Lower leg skin (tissue), 4 donors: Measurements from ENCODE around the gene SOWAHD. TPM values are rescaled to one million over a fixed set of nuclear protein-coding genes. Genes with fewer than 3 reads are reported as not detected.
A peak's percentile ranks its signal among the peaks of the same experiment; 100 is the strongest.

Source experiments
- DNase-seq, 2 donors: peaks; one replicate each; pipeline ENCODE4 v3.0.0-alpha.2; 2019; ENCODE audit warnings: low spot score in 2 of 2
- H3K4me3 ChIP-seq: fragments of 200-600 bp; sonication (generic); 2 replicates; pipeline ENCODE4 v1.5.1; 2017; ENCODE audit warnings: mild to moderate bottlenecking, low read depth; ENCODE audit not compliant: poor library complexity, severe bottlenecking
- POLR2A ChIP-seq, 2 donors: fragments of 450-650 bp; IDR thresholded peaks; one replicate each; pipeline ENCODE4 v1.6.1; 2016 to 2017; ENCODE audit warnings: antibody characterized with exemption in 2 of 2, mild to moderate bottlenecking in 1 of 2, moderate library complexity in 1 of 2
- WGBS, 2 donors: methylation state at CpG; one replicate each; pipeline ENCODE4 v1.1.5; 2018; 5-methylcytosine and 5-hydroxymethylcytosine counted together
- intact Hi-C: fragments of 100-400 bp; cut with DNase I; formaldehyde crosslinking; loops from one replicate; pipeline ENCODE4 v1.15.0; 2023; ENCODE audit warnings: low total_unique reads
- total RNA-seq, 4 donors: library from RNA; depleted of rRNA; stranded (reverse); fragments of >200 nt; gene quantifications; one replicate each; pipeline ENCODE4 v1.1.0, GENCODE V29; 2016
- TF ChIP-seq, protein P1 (sequence below), 3 donors: fragments of 450-650 bp; IDR thresholded peaks; one replicate each; pipeline ENCODE4 v1.5.1; 2016; ENCODE audit warnings: antibody characterized with exemption in 3 of 3, mild to moderate bottlenecking in 3 of 3, moderate library complexity in 2 of 3

SOWAHD gene
- total RNA-seq, 4 donors from 2014 or later, result 0.20 to 1.3 (median 0.56) TPM

GRCh38 chrX:119726900-119727555 is 31.4 kb upstream of the SOWAHD start:
- peak in 1 of 2 donors; percentile 15 for DNase-seq
- no peak overlapping the region for H3K4me3 ChIP-seq
- TF ChIP-seq, protein P1, sequence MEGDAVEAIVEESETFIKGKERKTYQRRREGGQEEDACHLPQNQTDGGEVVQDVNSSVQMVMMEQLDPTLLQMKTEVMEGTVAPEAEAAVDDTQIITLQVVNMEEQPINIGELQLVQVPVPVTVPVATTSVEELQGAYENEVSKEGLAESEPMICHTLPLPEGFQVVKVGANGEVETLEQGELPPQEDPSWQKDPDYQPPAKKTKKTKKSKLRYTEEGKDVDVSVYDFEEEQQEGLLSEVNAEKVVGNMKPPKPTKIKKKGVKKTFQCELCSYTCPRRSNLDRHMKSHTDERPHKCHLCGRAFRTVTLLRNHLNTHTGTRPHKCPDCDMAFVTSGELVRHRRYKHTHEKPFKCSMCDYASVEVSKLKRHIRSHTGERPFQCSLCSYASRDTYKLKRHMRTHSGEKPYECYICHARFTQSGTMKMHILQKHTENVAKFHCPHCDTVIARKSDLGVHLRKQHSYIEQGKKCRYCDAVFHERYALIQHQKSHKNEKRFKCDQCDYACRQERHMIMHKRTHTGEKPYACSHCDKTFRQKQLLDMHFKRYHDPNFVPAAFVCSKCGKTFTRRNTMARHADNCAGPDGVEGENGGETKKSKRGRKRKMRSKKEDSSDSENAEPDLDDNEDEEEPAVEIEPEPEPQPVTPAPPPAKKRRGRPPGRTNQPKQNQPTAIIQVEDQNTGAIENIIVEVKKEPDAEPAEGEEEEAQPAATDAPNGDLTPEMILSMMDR (IDR thresholded peaks at IDR 0.05), result no peak
- no peak for TF ChIP-seq POLR2A (IDR thresholded peaks at IDR 0.05)
- intact Hi-C loops, result loop anchor here (5.0 kb wide), 1 partner anchor 210 kb away; no protein-coding TSS in a partner anchor
- WGBS, 2 donors, result 62 to 71% methylated on average over 7 of the region's 7 CpGs

DNA sequence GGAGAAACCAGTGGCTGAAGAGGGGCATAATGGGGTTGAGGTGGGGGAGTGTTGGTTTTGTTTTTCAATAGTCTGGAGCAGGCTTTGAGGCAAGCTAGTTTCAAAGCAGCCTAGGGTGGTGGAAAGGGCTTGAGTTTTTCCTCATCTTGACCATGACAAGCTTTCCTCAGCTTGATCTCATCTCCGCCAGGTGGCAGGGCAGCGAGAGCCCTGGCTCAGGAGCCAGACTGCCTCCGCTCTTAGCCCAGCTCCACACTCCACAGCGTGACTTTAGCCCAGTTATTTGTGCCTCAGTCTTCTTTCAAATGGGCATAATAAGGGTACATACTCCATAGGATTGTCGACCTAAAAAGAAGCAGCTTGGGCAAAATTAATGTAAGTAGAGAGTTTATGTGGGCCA is 29.9 kb upstream of the SOWAHD start:
- H3K4me3 ChIP-seq, result no peak overlapping the region
- intact Hi-C loops, result loop anchor here (5.0 kb wide), 1 partner anchor 211 kb away; no protein-coding TSS in a partner anchor
- TF ChIP-seq, protein P1 (IDR thresholded peaks at IDR 0.05), result no peak
- TF ChIP-seq POLR2A (IDR thresholded peaks at IDR 0.05), result no peak
- WGBS, 2 donors, result 63 to 66% methylated on average over 3 to 5 of the region's 5 CpGs
- DNase-seq, result no peak

DNA sequence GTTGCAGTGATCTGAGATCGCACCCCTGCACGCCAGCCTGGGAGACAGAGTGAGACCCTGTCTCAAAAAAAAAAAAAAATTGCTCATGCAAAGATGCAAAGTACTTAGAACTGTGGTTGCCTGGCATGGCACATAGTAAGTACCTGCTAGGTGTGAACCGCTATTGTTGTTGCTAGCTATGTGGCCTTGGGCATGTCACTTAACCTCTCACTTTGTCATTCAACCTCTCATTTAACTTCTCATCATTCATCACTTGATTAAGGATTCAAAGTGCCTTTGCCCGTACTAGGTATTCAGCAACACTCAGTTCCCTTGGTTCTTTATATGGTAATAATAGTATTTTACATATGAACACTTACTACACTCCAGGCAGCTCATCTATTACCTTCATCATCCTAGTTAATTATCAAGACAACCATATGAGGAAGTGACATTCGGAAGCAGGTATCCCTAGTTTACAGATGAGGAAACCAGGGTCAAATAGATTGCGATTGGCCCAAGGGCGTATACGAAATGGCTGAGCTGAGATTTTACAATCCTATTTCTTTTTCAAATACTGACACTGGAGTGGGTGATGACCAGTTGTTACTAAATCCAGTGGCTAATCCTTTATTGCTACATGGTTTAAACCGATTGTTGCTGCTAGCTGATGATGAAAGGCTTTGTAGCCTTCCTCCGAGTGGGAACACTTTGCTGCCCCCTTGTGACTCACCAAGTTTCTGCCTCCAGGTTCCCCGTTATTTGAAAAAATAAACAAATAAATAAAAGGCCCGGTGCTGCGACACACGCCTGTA is 28.8 kb upstream of the SOWAHD start:
- peak; percentile 25 to 84 for DNase-seq
- intact Hi-C loops, result loop anchor here (5.0 kb wide), 1 partner anchor 212 kb away; no protein-coding TSS in a partner anchor
- 35 to 53% methylated on average over 14 of the region's 14 CpGs for WGBS, 2 donors

GRCh38 chrX:119734897-119735339 is 23.5 kb upstream of the SOWAHD start:
- no peak for TF ChIP-seq POLR2A (IDR thresholded peaks at IDR 0.05)
- TF ChIP-seq, protein P1 (IDR thresholded peaks at IDR 0.05), result no peak
- 51 to 53% methylated on average over 5 to 7 of the region's 7 CpGs for WGBS, 2 donors
- intact Hi-C loops, result no loop called here
- no peak overlapping the region for H3K4me3 ChIP-seq
- DNase-seq, result no peak

More for the DNA sequence above, 28.8 kb upstream of the SOWAHD start:
- H3K4me3 ChIP-seq, result no peak overlapping the region
- TF ChIP-seq, protein P1 (IDR thresholded peaks at IDR 0.05), result no peak
- no peak for TF ChIP-seq POLR2A (IDR thresholded peaks at IDR 0.05)

GRCh38 chrX:119735467-119735866 is 22.9 kb upstream of the SOWAHD start:
- intact Hi-C loops, result no loop called here
- TF ChIP-seq POLR2A (IDR thresholded peaks at IDR 0.05), result no peak
- TF ChIP-seq, protein P1 (IDR thresholded peaks at IDR 0.05), result no peak
- WGBS, 2 donors, result 80 to 91% methylated on average over 3 to 6 of the region's 6 CpGs

More at GRCh38 chrX:119735467-119735866, 22.9 kb upstream of the SOWAHD start:
- DNase-seq, result no peak
- H3K4me3 ChIP-seq, result no peak overlapping the region
